NCI-H2107 treated with DMSO at 0.1 percent for 48 hours (cell line): Measurements from ENCODE around the gene DPF3.

ENCODE experiments used
- DNase-seq: peaks from one replicate; lab custom pipeline; 2025; ENCODE audit not compliant: unreplicated experiment; lab: John Stamatoyannopoulos, UW

The DPF3 gene

DNA sequence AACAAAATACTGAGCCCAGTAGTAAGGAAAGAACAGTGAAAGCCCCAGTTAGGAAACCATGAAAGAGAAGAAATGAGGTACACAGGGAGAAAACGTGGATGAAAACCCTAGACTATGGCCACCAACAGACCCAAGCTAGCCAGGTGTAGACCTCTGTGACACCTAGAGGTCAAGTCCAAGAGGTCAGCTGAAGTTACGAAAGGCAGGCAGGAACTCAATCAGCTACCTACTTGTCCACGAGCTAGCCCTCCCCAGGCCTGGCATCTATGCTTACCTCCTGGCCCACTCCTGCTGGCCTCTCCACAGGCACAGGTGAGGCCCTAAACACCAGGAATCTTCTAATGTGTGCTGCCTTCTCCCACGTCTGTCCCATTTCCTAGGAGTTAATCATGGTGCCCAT lies 48.7 kb downstream of the DPF3 start:
- no peak for DNase-seq

DNA sequence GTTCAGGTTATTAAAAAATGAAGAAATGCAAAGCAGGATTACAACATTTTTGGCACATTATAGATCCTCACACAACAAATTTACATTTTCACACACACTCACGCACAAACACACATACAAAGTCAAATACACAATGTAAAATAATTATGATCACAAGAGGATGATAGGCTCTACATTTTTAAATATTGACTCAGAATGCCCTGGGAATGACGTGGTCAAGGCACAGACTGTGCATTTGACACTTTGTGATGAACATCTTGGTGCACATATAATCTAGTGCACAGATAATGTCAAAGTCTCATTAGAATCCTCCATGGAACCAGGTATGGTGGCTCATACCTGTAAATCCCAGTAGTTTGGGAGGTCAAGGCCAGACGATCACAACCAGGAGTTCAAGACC lies 49.4 kb downstream of the DPF3 start:
- no peak for DNase-seq

DNA sequence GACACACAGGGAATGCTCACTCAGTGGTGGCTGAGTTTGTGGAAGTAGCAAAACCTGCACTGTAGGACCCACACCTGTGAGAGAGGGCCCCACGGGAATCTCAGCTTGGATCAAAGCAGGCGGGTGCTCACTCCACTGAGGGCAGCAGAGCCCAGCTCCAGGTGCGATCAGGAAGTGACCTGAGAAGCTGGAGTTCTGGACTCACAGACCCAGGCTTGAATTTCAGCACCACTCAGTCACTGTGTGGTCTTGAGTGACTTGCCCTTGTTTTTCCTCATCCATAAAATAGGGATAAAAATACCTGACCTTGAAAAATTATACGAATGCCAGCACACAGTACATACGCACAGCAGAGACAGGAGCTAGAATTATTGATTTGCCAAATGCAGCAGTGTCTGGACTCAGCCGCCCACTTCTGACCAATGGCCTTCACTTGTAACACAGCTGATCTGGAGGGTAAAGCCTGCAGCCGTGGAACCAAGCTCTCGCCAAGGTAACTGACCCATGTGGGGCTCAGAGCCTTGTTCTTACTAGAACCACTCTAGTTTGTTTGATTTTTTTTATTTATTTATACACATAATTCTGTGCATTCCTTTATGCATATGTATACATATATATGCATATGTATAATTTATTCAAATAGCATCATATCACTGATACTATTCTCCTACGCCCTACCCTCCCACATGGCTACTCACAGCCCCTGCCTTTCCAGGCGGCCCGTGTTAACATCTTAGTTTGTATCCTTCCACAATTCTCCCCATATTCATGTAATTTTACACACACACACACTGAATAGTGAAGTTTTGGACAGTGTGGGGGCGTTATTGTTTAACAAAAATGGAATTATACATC lies 53.9 kb downstream of the DPF3 start:
- DNase-seq: no peak

DNA sequence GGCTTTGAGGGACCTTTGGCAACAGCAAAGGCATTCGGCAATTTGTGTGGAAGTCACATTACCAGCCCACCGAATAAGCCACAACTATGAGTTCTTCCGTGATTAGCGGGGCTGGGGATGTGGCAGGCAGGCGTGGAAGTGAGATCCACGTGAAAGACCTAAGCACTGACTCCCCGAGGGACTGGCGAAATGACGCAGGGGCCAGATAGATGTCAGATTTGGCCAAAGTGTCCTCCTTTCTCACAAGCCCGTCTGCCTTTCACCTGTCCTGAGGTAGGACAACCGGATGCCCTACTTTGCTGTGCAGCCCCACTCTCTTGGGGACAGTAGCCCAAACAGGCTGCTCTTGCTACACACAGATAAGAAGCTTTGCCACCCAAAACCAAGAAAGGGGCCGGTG lies 54.5 kb downstream of the DPF3 start:
- DNase-seq: no peak

DNA sequence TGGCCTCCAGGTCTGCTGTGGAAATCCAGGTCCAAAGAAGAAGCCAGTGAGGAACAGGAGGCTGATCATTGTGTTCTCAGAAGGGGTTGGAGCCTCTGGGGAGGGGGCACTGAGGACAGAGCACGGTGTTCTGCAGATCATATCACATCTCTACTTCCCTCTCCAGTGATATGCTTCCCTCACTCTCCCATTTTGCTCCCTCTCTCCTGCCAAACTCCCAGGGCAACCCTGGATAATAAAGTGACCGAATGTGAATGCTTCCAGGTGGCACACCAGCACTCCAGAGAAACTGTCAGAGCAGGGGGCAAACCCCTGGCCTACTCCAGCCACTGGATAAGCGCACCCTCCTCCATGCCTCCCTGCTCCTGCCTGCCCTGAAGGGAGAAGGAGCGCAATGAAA lies 57.8 kb downstream of the DPF3 start:
- no peak for DNase-seq

DNA sequence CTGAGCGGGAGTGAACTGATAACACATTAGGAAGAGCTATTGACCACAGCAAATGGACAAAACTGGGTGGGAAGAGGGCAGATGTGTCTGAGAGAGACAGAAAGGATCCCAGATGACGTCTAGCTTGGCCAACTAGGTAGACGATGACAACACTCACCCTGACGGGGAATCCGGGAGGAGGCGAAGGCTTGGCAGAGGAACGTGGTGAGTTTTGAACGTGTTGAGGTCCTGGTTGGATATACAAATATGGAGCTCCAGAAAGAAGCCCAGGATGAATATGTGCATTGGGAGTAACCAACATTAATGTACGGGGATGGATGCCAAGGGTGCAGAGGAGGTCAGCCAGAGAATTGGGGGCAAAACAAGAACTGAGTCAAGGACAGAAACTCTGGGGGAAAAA lies 60.7 kb downstream of the DPF3 start:
- no peak for DNase-seq

DNA sequence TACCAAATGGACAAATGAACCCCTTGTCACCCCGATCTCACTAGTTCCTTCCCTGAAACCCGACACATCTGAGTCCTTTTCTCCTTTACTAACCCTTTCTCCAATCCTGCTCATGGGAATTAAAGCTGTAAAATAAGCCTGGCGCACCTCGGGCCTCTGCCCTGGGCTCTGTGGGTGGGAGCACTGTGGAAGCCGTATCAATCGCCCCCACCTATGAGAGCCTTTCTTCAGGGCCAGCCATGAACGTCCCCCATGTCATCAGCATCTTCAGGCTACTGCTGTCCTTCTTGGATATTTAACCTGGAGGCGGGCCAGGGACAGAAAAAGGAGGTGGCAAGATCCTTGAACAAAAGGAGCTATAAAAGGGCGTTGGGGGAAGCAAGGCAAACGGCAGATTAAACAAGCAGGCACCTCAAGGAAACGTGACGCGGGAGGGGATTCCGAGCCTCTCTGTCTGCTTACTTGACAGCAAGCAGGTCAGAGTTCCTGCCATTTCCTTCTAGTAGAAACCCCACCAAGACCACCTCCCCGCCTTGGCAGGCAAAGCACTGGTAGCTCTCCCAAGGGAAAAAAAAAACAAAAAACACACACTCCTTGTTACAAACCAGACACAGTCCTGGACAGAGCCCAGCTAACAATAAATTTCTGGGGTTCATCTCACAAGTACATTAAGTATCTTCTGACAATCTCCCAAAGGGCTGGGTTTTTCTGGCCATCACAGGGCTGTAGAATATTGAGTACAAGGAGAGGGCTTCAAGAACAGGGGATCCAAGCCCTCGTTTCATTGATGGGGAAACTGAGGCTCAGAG lies 62.9 kb downstream of the DPF3 start:
- no peak for DNase-seq

DNA sequence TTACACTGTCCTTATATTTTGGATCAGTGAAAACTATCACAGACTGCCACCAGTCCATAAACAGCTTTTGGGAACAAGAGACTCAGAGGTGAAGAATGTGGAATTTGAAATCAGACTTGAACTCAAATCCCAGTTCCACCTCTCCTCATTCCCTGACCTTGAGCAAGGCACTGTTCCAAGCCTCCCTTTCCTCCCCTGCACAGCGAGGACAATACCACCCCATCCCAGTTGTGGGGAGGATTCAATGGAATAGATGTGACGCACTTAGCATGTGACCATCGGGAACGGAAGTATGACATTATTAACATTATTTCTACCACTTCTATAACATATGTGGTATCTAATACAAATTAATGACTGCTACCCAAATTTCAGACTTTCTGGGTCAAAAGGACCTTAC lies 63.5 kb downstream of the DPF3 start:
- no peak for DNase-seq

DNA sequence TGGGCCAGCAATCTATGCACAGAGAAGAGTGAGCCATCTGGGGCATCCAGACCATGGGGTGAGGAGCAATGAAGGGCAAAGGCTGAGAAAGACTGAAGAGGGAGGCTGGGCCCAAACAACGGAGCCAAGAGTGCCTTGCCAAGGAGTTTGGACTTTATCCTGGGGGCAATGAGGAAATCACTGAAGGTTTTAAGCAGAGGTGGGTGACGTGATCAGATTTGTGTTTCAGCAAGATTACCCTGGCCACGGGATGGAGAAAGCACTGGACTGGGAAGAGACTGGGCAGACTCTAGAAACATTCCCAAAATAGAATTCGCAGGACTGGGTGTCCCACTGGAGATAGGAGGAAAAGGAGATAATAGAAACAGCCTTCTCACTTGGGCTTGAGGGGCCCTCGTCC lies 65.3 kb downstream of the DPF3 start:
- no peak for DNase-seq

DNA sequence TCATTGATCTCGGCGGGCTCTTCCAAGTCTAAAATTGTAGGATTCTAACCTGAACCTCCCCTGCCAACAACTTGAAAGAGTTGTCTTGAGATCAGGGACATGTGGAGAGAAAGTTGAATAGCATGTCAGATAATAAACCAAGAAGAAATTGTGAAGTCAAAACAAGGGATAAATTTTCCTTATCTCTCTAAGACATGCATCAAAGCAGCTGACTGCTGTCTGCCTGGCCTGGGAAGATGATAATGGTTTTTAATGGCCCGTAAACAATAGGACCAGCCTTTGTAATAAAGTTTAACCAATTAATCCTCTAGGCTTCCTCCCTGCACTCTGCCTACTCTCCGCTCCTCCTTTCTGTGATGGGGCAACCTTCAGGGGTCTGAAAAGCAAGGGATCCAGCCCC lies 67.9 kb downstream of the DPF3 start:
- no peak for DNase-seq

DNA sequence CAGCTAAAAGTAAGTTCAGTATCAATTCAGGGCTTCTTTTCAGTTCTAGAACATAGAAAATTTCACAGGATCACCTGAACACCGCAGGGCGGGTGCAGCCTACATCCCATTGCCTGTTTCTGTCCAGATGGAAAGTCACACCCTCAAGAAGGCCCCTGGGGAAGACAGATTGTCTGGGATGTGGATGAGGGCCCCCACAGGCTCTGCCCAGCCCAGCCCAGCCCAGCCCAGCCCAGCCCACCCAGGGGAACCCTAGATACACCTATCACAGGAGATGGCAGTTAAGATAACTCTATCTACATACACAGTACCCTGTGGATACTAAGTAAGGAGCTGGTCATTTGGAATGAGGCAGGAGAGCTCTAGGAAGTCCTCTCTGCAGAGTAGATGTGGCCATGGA lies 68.4 kb downstream of the DPF3 start:
- no peak for DNase-seq

DNA sequence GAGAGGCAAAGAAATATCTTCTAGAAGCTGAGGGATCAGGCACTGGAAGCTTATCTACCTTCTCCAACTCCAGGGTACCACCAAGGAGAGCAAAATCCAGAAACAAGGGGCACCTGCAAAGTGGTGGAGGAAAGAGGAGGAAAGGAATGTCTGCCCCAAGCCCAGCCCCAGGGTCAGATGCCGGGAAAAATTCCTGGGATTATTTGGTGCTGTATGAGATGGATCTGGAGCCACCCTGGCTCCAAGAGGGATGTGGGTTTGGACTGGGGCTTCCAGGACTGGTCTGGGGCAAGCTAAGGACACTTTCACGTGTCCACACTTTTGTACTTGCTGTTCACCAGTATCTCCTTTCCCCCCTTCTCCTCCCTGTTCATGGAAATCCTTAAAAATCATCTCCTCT lies 69.8 kb downstream of the DPF3 start:
- DNase-seq: no peak

DNA sequence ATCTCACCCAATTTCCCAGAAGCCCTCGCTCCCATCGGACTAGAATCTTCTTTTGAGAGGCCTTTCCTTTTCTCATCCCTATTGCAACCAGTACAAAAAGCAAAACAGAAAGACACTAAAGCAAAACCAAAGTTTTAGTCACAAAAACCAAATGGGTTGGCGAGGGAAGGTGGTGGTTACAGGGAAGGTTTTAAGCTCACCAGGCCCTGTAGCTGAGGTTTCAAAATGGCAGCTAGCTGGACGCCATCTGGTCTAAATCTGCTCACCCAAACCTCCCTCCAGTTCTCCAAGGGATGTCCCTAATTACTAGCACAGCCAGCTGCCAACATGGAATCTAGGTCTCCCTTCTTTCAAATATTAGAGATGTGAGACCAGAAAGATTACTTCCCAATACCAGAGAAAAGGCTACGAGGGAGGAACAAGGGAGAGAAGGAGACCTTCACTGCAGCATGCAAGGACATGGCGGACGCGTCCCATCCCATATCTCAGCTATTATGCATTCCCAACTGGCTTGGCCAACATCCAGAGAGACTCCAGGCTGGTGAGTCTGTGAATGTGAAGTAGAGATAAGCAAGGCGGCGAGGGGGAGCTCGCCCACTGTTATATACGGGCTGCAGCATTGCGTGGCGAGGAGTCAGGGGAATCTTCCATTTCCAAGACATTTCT lies 70.8 kb downstream of the DPF3 start:
- no peak for DNase-seq

DNA sequence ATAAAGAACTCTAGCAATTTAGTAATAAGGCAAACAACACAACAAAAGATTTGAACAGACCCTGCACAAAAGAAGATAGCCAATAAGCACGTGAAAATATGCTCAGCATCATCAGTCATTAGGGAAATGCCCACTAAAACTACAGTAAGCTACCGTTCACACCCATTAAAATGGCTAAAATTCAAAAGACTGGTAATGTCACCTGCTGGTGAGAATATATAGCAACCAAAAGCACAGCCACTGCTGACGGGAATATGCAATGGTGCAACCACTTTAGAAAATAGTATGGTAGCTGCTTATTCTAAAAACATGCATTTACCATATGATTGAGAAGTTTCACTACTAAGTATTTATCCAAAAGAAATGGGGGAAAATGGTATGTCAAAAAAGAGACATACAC lies 74.9 kb downstream of the DPF3 start:
- no peak for DNase-seq

DNA sequence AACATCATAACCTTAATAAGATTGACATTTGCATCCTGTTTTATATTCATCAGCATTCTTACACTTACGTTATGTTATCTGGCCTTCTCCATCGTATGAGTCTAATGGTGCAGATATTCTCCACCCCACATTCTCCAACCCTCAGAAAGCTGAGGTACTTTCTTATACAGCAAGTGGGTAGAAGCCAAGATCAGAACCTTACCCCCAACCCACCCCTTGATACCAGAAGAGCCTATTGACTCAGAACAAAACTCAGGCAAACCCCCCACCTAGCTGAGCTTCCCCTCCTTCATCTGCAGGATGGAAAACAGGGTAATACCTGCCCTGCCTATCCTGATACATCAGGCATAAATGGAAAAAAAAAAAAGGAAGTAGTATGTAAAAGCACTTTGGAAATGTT lies 77.6 kb downstream of the DPF3 start:
- DNase-seq: no peak

DNA sequence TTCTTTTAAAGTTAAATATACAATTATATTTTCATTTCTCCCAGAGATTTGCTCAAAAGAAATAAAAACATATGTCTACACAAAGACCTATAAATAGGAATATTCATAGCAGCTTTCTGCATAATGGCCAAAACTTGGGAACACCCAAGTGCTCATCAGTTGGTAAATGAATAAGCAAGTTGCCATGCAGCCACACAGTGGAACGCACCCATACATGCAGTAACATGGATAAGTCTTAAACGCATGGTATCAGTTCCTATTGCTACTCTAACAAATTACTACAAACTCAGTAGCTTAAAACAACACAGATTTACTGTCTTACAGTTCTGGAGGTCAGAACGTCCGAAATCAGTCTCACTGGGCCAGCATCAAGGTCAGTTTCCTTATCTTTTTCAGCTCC lies 78.5 kb downstream of the DPF3 start:
- DNase-seq: no peak

DNA sequence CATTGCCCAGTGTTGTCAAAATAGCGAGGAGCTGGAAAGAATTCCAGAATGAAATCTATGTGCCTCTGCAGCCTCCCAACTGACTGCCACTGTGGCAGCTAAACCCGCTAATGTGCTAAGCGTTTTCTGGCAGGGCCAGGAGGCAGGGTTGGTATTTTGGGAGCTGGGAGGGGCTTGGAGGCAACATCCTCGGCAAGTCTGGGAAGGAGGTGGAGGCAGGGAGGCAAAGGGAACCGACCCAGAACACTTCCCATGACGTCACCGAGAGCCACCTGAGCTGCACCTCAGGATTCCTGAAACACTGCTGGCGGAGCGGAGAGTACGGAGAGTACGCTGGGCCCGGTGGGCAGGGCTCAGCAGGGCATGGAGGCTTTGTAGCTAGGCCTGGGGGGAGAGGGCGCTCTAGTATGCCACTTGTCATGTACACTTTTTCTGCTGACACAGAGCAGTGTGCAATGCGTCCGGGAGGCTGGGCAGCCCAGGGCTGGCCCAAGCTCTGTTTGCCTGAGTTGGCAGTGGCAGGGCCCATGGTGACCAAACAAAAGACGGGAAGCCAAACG lies 81.5 kb downstream of the DPF3 start:
- no peak for DNase-seq

DNA sequence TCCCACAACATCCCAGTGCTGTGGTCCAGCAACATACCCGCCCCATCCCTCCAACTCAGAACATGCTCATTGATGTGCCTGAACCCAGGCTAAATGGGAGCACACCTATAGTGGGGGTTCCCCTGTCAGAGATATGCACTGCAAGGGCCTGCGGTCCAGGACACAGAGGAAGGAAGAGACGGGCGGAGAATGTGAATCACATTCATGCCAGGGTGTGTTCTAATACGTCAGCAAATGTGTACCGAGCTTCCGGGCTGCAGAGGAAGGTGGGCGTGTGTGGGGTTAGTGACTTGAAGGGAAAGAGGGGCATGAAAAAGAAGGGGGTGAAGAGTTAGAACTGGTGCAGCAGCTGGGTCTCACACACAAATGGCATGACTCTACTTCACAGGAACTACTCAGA lies 83.7 kb downstream of the DPF3 start:
- no peak for DNase-seq

DNA sequence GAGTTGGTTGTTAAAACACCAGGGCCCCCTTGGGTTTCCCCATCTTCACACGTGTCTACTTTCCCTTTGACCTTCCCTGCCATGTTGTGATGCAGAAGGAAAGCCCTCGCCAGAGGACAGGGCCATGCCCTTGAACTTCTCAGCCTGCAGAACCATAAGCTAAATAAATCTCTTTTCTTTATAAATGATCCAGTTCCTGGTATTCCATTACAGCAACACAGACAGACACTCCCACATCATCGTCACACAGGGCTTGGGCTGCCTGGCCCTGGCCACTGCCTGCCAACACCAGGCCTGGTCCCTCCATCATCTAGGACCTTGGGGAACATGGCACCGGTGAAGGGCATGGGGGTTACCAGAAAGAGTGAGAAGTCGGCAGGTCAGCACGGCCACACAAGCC lies 84.8 kb downstream of the DPF3 start:
- DNase-seq: no peak

DNA sequence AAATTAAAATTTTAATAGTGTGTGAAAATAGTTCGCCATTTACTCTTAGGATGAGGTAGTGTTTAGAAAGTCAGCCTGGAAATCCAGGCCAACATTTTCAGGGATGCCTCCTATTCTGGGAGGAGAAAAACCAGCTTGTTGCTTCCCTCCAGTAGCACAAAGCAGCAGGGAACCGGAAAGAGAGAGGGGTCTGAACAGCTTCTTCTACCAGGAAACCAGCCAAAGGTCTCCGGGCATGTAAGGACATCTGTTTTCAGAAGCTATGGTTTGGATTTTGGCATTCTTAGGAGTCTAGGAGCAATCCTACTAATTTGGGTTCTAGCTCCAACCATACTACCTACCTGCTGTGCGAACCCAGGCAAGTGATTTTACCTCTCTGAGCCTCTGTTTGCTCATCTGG lies 85.3 kb downstream of the DPF3 start:
- no peak for DNase-seq

DNA sequence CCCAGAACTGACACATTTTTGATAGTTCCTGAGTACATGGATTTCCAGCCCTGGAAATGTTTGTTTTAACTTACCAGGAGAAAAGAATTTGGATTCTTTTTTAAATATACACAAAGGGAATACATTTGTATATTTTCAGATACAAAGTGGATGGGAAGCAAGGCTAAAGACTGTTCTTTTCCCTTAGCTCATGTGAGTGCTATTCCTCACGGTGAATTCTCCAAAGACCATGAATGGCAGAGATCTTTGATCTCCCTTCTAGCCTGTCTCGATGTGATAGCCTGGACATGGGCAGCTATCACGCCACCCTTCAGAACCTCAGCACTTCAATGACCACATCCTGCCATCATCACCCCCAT lies 91.3 kb downstream of the DPF3 start:
- no peak for DNase-seq
